Subcutaneous preadipocyte (primary cell): Measurements from ENCODE around the gene NT5E. TPM values are rescaled to one million over a fixed set of nuclear protein-coding genes. Genes with fewer than 3 reads are reported as not detected.

Source experiments
- total RNA-seq: library from RNA; depleted of rRNA; stranded (reverse); fragments of >200 nt; gene quantifications from 2 replicates; pipeline ENCODE4 v1.2.3, GENCODE V29; 2012

NT5E gene
- 580 and 924 TPM in 2 replicates for total RNA-seq

DNA sequence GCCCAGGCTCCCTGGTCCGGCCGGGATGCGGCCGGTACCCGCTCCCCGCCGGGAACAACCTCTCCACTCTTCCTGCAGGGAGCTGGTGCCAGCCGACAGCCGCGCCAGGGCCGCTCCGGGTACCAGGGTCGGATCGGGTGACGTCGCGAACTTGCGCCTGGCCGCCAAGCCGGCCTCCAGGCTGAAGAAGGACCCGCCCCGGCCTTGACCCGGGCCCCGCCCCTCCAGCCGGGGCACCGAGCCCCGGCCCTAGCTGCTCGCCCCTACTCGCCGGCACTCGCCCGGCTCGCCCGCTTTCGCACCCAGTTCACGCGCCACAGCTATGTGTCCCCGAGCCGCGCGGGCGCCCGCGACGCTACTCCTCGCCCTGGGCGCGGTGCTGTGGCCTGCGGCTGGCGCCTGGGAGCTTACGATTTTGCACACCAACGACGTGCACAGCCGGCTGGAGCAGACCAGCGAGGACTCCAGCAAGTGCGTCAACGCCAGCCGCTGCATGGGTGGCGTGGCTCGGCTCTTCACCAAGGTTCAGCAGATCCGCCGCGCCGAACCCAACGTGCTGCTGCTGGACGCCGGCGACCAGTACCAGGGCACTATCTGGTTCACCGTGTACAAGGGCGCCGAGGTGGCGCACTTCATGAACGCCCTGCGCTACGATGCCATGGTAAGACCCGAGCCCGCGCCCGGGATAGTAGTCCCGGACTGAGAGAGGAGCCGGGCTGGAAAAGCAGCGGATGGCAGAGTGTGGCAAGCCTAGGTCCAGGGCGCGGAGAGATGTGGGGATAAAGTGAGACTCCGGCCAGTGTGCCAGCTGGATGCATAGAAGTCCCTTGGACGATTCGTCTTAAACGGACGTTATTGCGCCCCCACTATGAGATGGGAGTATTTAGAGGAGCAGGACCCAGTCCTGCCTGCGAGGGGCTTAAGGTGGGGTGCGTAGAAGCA is at the start of gene NT5E:
TSS of gene NT5E (plus strand) at position 266 of the 942 bp plus-strand sequence. CDS start at position 323, 57 bp downstream.

Other genes starting within 250 kb of the NT5E start
- gene SNX14, start 143.8 kb downstream of the NT5E start, total RNA-seq = 99.9 and 108 TPM in 2 replicates
- gene SYNCRIP, start 192.8 kb downstream of the NT5E start, total RNA-seq = 58.4 and 81.7 TPM in 2 replicates